K562 (cell line): Measurements from ENCODE around the gene UTP4. TPM values are rescaled to one million over a fixed set of nuclear protein-coding genes. Genes with fewer than 3 reads are reported as not detected.

Experiments used
- BHLHE40 ChIP-seq: IDR thresholded peaks from 2 replicates; pipeline ENCODE4 v1.6.1; 2011; ENCODE audit warnings: low read length, improper control_type of control experiment
- CTBP1 ChIP-seq: fragments of 450-650 bp; IDR thresholded peaks from 2 replicates; pipeline ENCODE4 v1.6.1; 2016; ENCODE audit warnings: borderline replicate concordance
- NFXL1 ChIP-seq: fragments of 450-650 bp; formaldehyde crosslinking; IDR thresholded peaks from 2 replicates; pipeline ENCODE4 v1.4.0; 2021; ENCODE audit warnings: mild to moderate bottlenecking
- NR2C2 ChIP-seq, 2 experiments: fragments of 200-800 bp in 1 of 2; sonication (Bioruptor generic) in 1 of 2; sonication (generic) in 1 of 2; formaldehyde crosslinking in 1 of 2; IDR thresholded peaks; 2 replicates each; pipeline versions ENCODE4 v1.6.1 to v1.8.0; 2016 to 2022; ENCODE audit warnings: mild to moderate bottlenecking in 1 of 2, missing compliant biosample characterization in 1 of 2, missing genetic modification characterization in 1 of 2, missing genetic modification reagents in 1 of 2
- POLR2AphosphoS2 ChIP-seq: IDR thresholded peaks from 2 replicates; pipeline ENCODE4 v1.6.1; 2012; ENCODE audit warnings: low read length, improper control_type of control experiment
- RBM14 ChIP-seq: fragments of 200-400 bp; formaldehyde crosslinking; IDR thresholded peaks from 2 replicates; pipeline ENCODE4 v1.6.1; 2018; ENCODE audit warnings: low read depth, mild to moderate bottlenecking, low read length, moderate library complexity, borderline replicate concordance; ENCODE audit not compliant: insufficient read depth
- TRIM24 ChIP-seq, 2 experiments: fragments of 450-650 bp; IDR thresholded peaks; 2 replicates each; pipeline ENCODE4 v1.6.1; 2016
- ZFP30 ChIP-seq: fragments of 250-450 bp; sonication (Bioruptor Pico); IDR thresholded peaks from 2 replicates; pipeline ENCODE4 v1.8.0; 2022; ENCODE audit warnings: moderate library complexity, mild to moderate bottlenecking, inconsistent platforms, borderline replicate concordance
- ZNF644 ChIP-seq: fragments of 200-800 bp; sonication (Bioruptor generic); IDR thresholded peaks from 2 replicates; pipeline ENCODE4 v1.6.1; 2016; ENCODE audit warnings: low read depth, missing genetic modification characterization, missing compliant biosample characterization
- ZNF668 ChIP-seq: fragments of 250-450 bp; sonication (Bioruptor Pico); IDR thresholded peaks from 2 replicates; pipeline ENCODE4 v1.8.0; 2022; ENCODE audit warnings: mild to moderate bottlenecking, inconsistent platforms
- polyA plus RNA-seq, 8 experiments: library from polyadenylated mRNA; depleted of rRNA in 4 of 8; stranded (reverse) in 5 of 8; unstranded in 3 of 8; fragments of >200 nt; fragmentation: Nextera tagmentation in 2 of 8; fragmentation: Illumina TruSeq in 1 of 8; extraction: Ambion mirVana in 2 of 8; extraction: Trizol in 1 of 8; gene quantifications; 2 replicates each; pipeline versions ENCODE4 v1.2.1 to v1.2.3, GENCODE V29; 2011 to 2014; ENCODE audit warnings: inconsistent platforms in 1 of 8, missing spikeins in 1 of 8
- total RNA-seq, 7 experiments: library from RNA; depleted of rRNA in 6 of 7; stranded (reverse); fragments of >200 nt in 6 of 7; fragmentation: Illumina TruSeq in 2 of 7; extraction: Trizol in 2 of 7; gene quantifications; 2 replicates each; pipeline versions ENCODE4 v1.2.1 to v1.2.3, GENCODE V29; 2011 to 2021; ENCODE audit warnings: low replicate concordance in 1 of 7
- TF ChIP-seq, protein P1 (sequence below): fragments of 250-450 bp; sonication (Bioruptor Pico); IDR thresholded peaks from 2 replicates; pipeline ENCODE4 v1.6.1; 2021; ENCODE audit warnings: mild to moderate bottlenecking
- TF ChIP-seq, protein P2 (sequence below), 2 experiments: fragments of 450-650 bp in 1 of 2; IDR thresholded peaks; 2 replicates each; pipeline ENCODE4 v1.6.1; 2011 to 2017; ENCODE audit warnings: low read depth in 2 of 2, antibody characterized with exemption in 1 of 2, borderline replicate concordance in 1 of 2, low read length in 1 of 2, mild to moderate bottlenecking in 1 of 2, mixed read lengths in 1 of 2; ENCODE audit not compliant: control insufficient read depth in 1 of 2
- TF ChIP-seq, protein P3 (sequence below): fragments of 150-350 bp; IDR thresholded peaks from 2 replicates; pipeline ENCODE4 v1.6.1; 2014; ENCODE audit warnings: low read depth, mild to moderate bottlenecking, low read length, borderline replicate concordance
- TF ChIP-seq, protein P4 (sequence below), 3 experiments: IDR thresholded peaks in 2 of 3; conservative IDR thresholded peaks in 1 of 3; 2 replicates each; pipeline ENCODE4 v1.5.1; 2011 to 2012; ENCODE audit warnings: low read length in 3 of 3, mild to moderate bottlenecking in 3 of 3, control low read depth in 2 of 3, improper control_type of control experiment in 1 of 3, inconsistent platforms in 1 of 3, low read depth in 1 of 3, mixed read lengths in 1 of 3, moderate library complexity in 1 of 3; ENCODE audit not compliant: insufficient read depth in 2 of 3
- TF ChIP-seq, protein P5 (sequence below): fragments of 250-450 bp; sonication (Bioruptor Pico); IDR thresholded peaks from 2 replicates; pipeline ENCODE4 v1.5.0; 2020; ENCODE audit warnings: mild to moderate bottlenecking

UTP4 gene
- total and polyA plus RNA-seq, 9 of the 15 experiments (the other 6 are each of a cell fraction or from before 2014, with no cell fraction given) = 46.1 to 203 (median 145) TPM

DNA sequence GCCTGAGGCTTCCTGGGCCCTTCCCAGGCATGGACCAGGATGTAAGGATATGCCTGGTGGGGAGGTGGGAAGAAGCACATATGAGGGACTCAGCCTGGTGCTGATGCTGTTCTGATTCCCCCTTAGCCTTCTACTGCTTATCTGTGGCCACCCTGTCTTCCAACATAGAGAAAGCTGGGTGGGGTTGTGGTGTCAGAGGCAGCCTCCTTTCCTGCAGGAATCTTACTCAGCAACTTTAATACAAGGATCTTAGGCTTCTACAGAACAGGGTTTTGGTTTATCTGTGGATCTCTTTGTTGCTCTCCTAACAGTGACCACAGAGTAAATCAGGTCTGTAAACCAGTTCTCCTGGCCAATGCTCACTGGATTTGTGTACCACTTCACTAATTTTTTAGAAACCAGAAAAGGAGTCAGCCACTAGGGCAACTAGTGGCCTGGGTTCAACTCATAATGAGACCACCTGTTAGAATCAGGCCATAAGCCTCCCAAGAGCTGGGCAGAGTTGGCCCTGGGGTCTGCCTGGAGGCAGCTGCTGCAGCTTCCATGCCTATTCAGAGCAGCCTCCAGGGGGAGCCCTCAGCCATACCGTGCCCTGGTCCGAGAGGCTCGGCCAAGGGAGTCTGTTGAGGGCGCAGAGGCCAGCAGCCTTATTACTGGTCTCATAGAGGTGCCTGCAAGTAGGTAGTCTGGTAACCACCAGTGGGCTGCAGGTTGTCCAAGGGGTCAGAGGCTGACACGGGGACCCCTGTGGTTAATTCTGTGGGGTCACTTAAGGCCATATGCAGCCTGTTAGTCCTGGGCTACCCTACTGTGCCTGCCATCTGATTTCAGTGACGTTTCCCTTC, 19.9 kb upstream of the UTP4 start (continued):
- TF ChIP-seq ZNF644 (tag) (no peak), ZFP30 (CRISPR knock-in tag) (no peak), NR2C2 (CRISPR knock-in tag; IDR thresholded peaks at IDR 0.05) (no peak), NR2C2 (tag; IDR thresholded peaks at IDR 0.05) (no peak), POLR2AphosphoS2 (no peak), ZNF668 (no peak), TRIM24 (IDR thresholded peaks at IDR 0.05) (no peak), RBM14 (no peak), CTBP1 (0 out of 2 replicates have a peak, but pooled peaks have one; percentile 15), BHLHE40 (0 out of 2 replicates have a peak, but pooled peaks have one; percentile 32), NFXL1 (CRISPR knock-in tag) (no peak)
- TF ChIP-seq, protein P1, sequence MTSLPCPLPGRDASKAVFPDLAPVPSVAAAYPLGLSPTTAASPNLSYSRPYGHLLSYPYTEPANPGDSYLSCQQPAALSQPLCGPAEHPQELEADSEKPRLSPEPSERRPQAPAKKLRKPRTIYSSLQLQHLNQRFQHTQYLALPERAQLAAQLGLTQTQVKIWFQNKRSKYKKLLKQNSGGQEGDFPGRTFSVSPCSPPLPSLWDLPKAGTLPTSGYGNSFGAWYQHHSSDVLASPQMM (CRISPR knock-in tag) = no peak
- TF ChIP-seq, protein P2, sequence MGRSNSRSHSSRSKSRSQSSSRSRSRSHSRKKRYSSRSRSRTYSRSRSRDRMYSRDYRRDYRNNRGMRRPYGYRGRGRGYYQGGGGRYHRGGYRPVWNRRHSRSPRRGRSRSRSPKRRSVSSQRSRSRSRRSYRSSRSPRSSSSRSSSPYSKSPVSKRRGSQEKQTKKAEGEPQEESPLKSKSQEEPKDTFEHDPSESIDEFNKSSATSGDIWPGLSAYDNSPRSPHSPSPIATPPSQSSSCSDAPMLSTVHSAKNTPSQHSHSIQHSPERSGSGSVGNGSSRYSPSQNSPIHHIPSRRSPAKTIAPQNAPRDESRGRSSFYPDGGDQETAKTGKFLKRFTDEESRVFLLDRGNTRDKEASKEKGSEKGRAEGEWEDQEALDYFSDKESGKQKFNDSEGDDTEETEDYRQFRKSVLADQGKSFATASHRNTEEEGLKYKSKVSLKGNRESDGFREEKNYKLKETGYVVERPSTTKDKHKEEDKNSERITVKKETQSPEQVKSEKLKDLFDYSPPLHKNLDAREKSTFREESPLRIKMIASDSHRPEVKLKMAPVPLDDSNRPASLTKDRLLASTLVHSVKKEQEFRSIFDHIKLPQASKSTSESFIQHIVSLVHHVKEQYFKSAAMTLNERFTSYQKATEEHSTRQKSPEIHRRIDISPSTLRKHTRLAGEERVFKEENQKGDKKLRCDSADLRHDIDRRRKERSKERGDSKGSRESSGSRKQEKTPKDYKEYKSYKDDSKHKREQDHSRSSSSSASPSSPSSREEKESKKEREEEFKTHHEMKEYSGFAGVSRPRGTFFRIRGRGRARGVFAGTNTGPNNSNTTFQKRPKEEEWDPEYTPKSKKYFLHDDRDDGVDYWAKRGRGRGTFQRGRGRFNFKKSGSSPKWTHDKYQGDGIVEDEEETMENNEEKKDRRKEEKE (IDR thresholded peaks at IDR 0.05; ENCODE audit: borderline replicate concordance in 1 of 2, control insufficient read depth in 1 of 2, low read depth in 2 of 2, low read length in 1 of 2) = no peak
- TF ChIP-seq, protein P3, sequence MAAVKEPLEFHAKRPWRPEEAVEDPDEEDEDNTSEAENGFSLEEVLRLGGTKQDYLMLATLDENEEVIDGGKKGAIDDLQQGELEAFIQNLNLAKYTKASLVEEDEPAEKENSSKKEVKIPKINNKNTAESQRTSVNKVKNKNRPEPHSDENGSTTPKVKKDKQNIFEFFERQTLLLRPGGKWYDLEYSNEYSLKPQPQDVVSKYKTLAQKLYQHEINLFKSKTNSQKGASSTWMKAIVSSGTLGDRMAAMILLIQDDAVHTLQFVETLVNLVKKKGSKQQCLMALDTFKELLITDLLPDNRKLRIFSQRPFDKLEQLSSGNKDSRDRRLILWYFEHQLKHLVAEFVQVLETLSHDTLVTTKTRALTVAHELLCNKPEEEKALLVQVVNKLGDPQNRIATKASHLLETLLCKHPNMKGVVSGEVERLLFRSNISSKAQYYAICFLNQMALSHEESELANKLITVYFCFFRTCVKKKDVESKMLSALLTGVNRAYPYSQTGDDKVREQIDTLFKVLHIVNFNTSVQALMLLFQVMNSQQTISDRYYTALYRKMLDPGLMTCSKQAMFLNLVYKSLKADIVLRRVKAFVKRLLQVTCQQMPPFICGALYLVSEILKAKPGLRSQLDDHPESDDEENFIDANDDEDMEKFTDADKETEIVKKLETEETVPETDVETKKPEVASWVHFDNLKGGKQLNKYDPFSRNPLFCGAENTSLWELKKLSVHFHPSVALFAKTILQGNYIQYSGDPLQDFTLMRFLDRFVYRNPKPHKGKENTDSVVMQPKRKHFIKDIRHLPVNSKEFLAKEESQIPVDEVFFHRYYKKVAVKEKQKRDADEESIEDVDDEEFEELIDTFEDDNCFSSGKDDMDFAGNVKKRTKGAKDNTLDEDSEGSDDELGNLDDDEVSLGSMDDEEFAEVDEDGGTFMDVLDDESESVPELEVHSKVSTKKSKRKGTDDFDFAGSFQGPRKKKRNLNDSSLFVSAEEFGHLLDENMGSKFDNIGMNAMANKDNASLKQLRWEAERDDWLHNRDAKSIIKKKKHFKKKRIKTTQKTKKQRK = no peak
- TF ChIP-seq, protein P4, sequence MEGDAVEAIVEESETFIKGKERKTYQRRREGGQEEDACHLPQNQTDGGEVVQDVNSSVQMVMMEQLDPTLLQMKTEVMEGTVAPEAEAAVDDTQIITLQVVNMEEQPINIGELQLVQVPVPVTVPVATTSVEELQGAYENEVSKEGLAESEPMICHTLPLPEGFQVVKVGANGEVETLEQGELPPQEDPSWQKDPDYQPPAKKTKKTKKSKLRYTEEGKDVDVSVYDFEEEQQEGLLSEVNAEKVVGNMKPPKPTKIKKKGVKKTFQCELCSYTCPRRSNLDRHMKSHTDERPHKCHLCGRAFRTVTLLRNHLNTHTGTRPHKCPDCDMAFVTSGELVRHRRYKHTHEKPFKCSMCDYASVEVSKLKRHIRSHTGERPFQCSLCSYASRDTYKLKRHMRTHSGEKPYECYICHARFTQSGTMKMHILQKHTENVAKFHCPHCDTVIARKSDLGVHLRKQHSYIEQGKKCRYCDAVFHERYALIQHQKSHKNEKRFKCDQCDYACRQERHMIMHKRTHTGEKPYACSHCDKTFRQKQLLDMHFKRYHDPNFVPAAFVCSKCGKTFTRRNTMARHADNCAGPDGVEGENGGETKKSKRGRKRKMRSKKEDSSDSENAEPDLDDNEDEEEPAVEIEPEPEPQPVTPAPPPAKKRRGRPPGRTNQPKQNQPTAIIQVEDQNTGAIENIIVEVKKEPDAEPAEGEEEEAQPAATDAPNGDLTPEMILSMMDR (IDR thresholded peaks at IDR 0.05 in 2 of 3, conservative IDR thresholded peaks at IDR 0.05 in 1 of 3; ENCODE audit: insufficient read depth in 2 of 3, low read depth in 1 of 3, low read length in 3 of 3) = peak; percentile 81 to 90 (median 88)
- TF ChIP-seq, protein P5, sequence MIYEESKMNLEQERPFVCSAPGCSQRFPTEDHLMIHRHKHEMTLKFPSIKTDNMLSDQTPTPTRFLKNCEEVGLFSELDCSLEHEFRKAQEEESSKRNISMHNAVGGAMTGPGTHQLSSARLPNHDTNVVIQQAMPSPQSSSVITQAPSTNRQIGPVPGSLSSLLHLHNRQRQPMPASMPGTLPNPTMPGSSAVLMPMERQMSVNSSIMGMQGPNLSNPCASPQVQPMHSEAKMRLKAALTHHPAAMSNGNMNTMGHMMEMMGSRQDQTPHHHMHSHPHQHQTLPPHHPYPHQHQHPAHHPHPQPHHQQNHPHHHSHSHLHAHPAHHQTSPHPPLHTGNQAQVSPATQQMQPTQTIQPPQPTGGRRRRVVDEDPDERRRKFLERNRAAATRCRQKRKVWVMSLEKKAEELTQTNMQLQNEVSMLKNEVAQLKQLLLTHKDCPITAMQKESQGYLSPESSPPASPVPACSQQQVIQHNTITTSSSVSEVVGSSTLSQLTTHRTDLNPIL (CRISPR knock-in tag) = no peak
